GM12801 (cell line): ENCODE results near the gene TYMP.

Source experiments
- CTCF ChIP-seq: IDR thresholded peaks from one replicate; pipeline ENCODE4 v1.5.1; 2011; ENCODE audit warnings: control low read depth; ENCODE audit not compliant: insufficient read length; ENCODE audit errors: extremely low read depth

TYMP gene

GRCh38 chr22:50542416-50542927 lies 12.7 kb upstream of the TYMP start:
- no peak for TF ChIP-seq CTCF

- no peak for TF ChIP-seq CTCF
Observed at GRCh38 chr22:50540381-50540780, 10.6 kb upstream of the TYMP start.

- no peak for TF ChIP-seq CTCF
Observed at GRCh38 chr22:50537765-50538164, 8.0 kb upstream of the TYMP start.

- no peak for TF ChIP-seq CTCF
Observed at GRCh38 chr22:50536226-50536625, 6.4 kb upstream of the TYMP start.

- no peak for TF ChIP-seq CTCF
Observed at GRCh38 chr22:50535113-50535512, 5.3 kb upstream of the TYMP start.

GRCh38 chr22:50532824-50533796 lies 3.3 kb upstream of the TYMP start:
- no peak for TF ChIP-seq CTCF

GRCh38 chr22:50531962-50532674 lies 2.3 kb upstream of the TYMP start:
- no peak for TF ChIP-seq CTCF
